ENCODE results near the gene HOXA13.

- no peak for TF ChIP-seq CTCF (conservative IDR thresholded peaks at IDR 0.05 in 1 of 2, IDR thresholded peaks at IDR 0.05 in 1 of 2; ENCODE audit: extremely low read depth in 1 of 2, insufficient read depth in 1 of 2, low read depth in 1 of 2, low read length in 2 of 2)
- no peak for TF ChIP-seq EZH2 (IDR thresholded peaks at IDR 0.05; ENCODE audit: borderline replicate concordance, low read length)
These were observed 15.5 kb upstream of the HOXA13 start for GRCh38 chr7:27215356-27215755.
